Hepatocyte (in vitro differentiated cells): Measurements from ENCODE around the gene APRT. TPM values are rescaled to one million over a fixed set of nuclear protein-coding genes. Genes with fewer than 3 reads are reported as not detected.

Experiments
- DNase-seq: peaks from one replicate; pipeline ENCODE4 v3.0.0-alpha.2; 2016; ENCODE audit warnings: low spot score
- H2AFZ ChIP-seq: fragments of 200-600 bp; sonication (generic); 2 replicates; pipeline ENCODE4 v1.6.0; 2016; ENCODE audit warnings: antibody characterized with exemption, mild to moderate bottlenecking
- H3K27ac ChIP-seq: fragments of 200-600 bp; sonication (generic); 2 replicates; pipeline ENCODE4 v1.5.1; 2016; ENCODE audit warnings: mild to moderate bottlenecking
- H3K27me3 ChIP-seq: fragments of 200-600 bp; sonication (generic); 2 replicates; pipeline ENCODE4 v1.6.1; 2016
- H3K36me3 ChIP-seq: fragments of 200-600 bp; sonication (generic); replicated peaks from 2 replicates; pipeline ENCODE4 v1.5.1; 2016; ENCODE audit warnings: low read depth; ENCODE audit not compliant: insufficient read depth
- H3K4me1 ChIP-seq: fragments of 200-600 bp; sonication (generic); 2 replicates; pipeline ENCODE4 v1.5.1; 2016; ENCODE audit warnings: mild to moderate bottlenecking, moderate library complexity; ENCODE audit not compliant: insufficient read depth
- H3K4me2 ChIP-seq: fragments of 200-600 bp; sonication (generic); 2 replicates; pipeline ENCODE4 v1.6.0; 2016
- H3K4me3 ChIP-seq: fragments of 200-600 bp; sonication (generic); 2 replicates; pipeline ENCODE4 v1.5.1; 2016; ENCODE audit warnings: mild to moderate bottlenecking
- H3K79me2 ChIP-seq: fragments of 200-600 bp; sonication (generic); 2 replicates; pipeline ENCODE4 v1.6.0; 2017; ENCODE audit warnings: mild to moderate bottlenecking
- H3K9me2 ChIP-seq: fragments of 200-600 bp; sonication (generic); replicated peaks from 2 replicates; pipeline ENCODE4 v1.6.0; 2017; ENCODE audit warnings: mild to moderate bottlenecking; ENCODE audit not compliant: insufficient read depth
- H3K9me3 ChIP-seq: fragments of 200-600 bp; sonication (generic); 2 replicates; pipeline ENCODE4 v1.5.1; 2016; ENCODE audit warnings: low read depth, mild to moderate bottlenecking
- H4K20me1 ChIP-seq: fragments of 200-600 bp; sonication (generic); 2 replicates; pipeline ENCODE4 v1.6.0; 2016; ENCODE audit warnings: mild to moderate bottlenecking; ENCODE audit not compliant: insufficient read depth, poor library complexity, severe bottlenecking
- CTCF ChIP-seq: fragments of 200-600 bp; sonication (generic); IDR thresholded peaks from 2 replicates; pipeline ENCODE4 v1.5.1; 2016; ENCODE audit warnings: antibody characterized with exemption, mild to moderate bottlenecking; ENCODE audit not compliant: poor library complexity
- EZH2 ChIP-seq: fragments of 200-600 bp; sonication (generic); IDR thresholded peaks from 2 replicates; pipeline ENCODE4 v1.6.1; 2016; ENCODE audit warnings: antibody characterized with exemption, mild to moderate bottlenecking, borderline replicate concordance
- EZH2phosphoT487 ChIP-seq: fragments of 200-600 bp; sonication (generic); IDR thresholded peaks from one replicate; pipeline ENCODE4 v1.6.1; 2018; ENCODE audit warnings: antibody characterized with exemption, mild to moderate bottlenecking, low read depth, moderate library complexity; ENCODE audit not compliant: unreplicated experiment, severe bottlenecking
- WGBS: methylation state at CpG from one replicate; pipeline ENCODE4 v1.1.6; 2016; ENCODE audit warnings: low lambda C conversion rate; ENCODE audit errors: missing lambda C conversion rate; 5-methylcytosine and 5-hydroxymethylcytosine counted together
- polyA plus RNA-seq: library from polyadenylated mRNA; unstranded; fragments of >200 nt; fragmentation: Nextera tagmentation; extraction: Ambion mirVana; gene quantifications from 2 replicates; pipeline ENCODE4 v1.2.1, GENCODE V29; 2016
- total RNA-seq: library from RNA; depleted of rRNA; stranded (reverse); fragments of >200 nt; gene quantifications from 2 replicates; pipeline ENCODE4 v1.2.3, GENCODE V29; 2014

The APRT gene
- total and polyA plus RNA-seq, 2 experiments from 2014 or later: 101 to 237 TPM

- Histone ChIP-seq H3K4me2 (no peak overlapping the region), H3K9me3 (no peaks in the 10 kb centered on the region), H3K27me3 (no peaks in the 10 kb centered on the region), H3K27ac (no peak overlapping the region), H2AFZ (no peak overlapping the region), H3K4me3 (no peak overlapping the region), H3K4me1 (no peaks in the 10 kb centered on the region), H3K79me2 (no peaks in the 10 kb centered on the region), H3K36me3 (no peaks in the 10 kb centered on the region), H4K20me1 (no peaks in the 10 kb centered on the region), H3K9me2 (no peaks in the 10 kb centered on the region)
- whole genome bisulfite sequencing: 93% methylated on average over 14 of the region's 21 CpGs
- TF ChIP-seq CTCF (no peak), EZH2phosphoT487 (no peak), EZH2 (no peak)
- no peak for DNase-seq
Measured at GRCh38 chr16:88848557-88848956, 36.8 kb upstream of the APRT start.

- Histone ChIP-seq H3K36me3 (no peaks in the 10 kb centered on the region), H2AFZ (no peak overlapping the region), H3K79me2 (no peaks in the 10 kb centered on the region), H3K4me3 (no peak overlapping the region), H4K20me1 (no peaks in the 10 kb centered on the region), H3K9me2 (no peaks in the 10 kb centered on the region), H3K27ac (no peak overlapping the region), H3K4me2 (no peak overlapping the region), H3K9me3 (no peaks in the 10 kb centered on the region), H3K4me1 (no peaks in the 10 kb centered on the region), H3K27me3 (no peaks in the 10 kb centered on the region)
- WGBS: 98% methylated on average over 16 of the region's 18 CpGs
- no peak for TF ChIP-seq EZH2phosphoT487
- TF ChIP-seq CTCF: no peak
- no peak for TF ChIP-seq EZH2
- DNase-seq: no peak
Measured at GRCh38 chr16:88847654-88848053, 35.9 kb upstream of the APRT start.

GRCh38 chr16:88846088-88846487, 34.4 kb upstream of the APRT start:
- Histone ChIP-seq H4K20me1 (no peaks in the 10 kb centered on the region), H3K9me3 (no peaks in the 10 kb centered on the region), H3K27me3 (no peaks in the 10 kb centered on the region), H3K4me3 (no peak overlapping the region), H2AFZ (no peak overlapping the region), H3K9me2 (no peaks in the 10 kb centered on the region), H3K27ac (no peak overlapping the region), H3K36me3 (no peaks in the 10 kb centered on the region), H3K4me1 (no peaks in the 10 kb centered on the region), H3K4me2 (no peak overlapping the region), H3K79me2 (no peaks in the 10 kb centered on the region)
- TF ChIP-seq CTCF (no peak), EZH2phosphoT487 (no peak), EZH2 (no peak)
- no peak for DNase-seq
- 96% methylated on average over 9 of the region's 9 CpGs for WGBS
